A673 (cell line): ENCODE results near the gene WDR82.

ENCODE experiments used
- EZH2 ChIP-seq: fragments of 200-600 bp; sonication (generic); IDR thresholded peaks from 2 replicates; pipeline ENCODE4 v1.6.1; 2017; ENCODE audit warnings: borderline replicate concordance, low read depth, mild to moderate bottlenecking, mixed read lengths, antibody characterized with exemption, low read length; ENCODE audit not compliant: poor library complexity, severe bottlenecking
- TF ChIP-seq, protein P1 (sequence below): fragments of 300-800, 200-600 bp; sonication (generic); conservative IDR thresholded peaks from 2 replicates; pipeline ENCODE4 v1.5.1; 2017; ENCODE audit warnings: low read depth, mild to moderate bottlenecking, antibody characterized with exemption, low read length, moderate library complexity, mixed read lengths

DNA sequence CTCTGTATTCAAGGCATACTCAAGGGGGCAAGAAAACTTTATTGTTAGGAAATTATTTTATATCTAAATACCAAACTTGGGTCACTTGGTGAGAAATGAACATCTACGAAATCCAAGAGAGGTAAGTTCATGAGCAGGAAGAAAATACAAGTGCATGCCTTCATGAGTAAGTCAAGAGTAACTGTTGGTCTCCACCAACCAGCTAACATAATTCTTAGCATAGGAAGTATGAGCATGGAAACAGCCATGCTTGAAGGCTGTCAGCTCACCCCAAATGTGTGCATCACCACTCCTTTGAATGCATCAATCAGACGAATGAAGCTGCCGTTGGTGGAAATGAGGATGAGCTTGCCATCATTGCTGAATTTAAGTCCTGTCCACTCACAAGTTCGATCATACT lies 19.0 kb downstream of the WDR82 start:
- TF ChIP-seq, protein P1, sequence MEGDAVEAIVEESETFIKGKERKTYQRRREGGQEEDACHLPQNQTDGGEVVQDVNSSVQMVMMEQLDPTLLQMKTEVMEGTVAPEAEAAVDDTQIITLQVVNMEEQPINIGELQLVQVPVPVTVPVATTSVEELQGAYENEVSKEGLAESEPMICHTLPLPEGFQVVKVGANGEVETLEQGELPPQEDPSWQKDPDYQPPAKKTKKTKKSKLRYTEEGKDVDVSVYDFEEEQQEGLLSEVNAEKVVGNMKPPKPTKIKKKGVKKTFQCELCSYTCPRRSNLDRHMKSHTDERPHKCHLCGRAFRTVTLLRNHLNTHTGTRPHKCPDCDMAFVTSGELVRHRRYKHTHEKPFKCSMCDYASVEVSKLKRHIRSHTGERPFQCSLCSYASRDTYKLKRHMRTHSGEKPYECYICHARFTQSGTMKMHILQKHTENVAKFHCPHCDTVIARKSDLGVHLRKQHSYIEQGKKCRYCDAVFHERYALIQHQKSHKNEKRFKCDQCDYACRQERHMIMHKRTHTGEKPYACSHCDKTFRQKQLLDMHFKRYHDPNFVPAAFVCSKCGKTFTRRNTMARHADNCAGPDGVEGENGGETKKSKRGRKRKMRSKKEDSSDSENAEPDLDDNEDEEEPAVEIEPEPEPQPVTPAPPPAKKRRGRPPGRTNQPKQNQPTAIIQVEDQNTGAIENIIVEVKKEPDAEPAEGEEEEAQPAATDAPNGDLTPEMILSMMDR = no peak
- TF ChIP-seq EZH2 = no peak
